Coronary artery (tissue), 2 donors: ENCODE measurements around the gene SPSB4.

Source experiments
- DNase-seq: peaks from one replicate; pipeline ENCODE4 v3.0.0-alpha.2; 2017; ENCODE audit warnings: low spot score
- H3K27ac ChIP-seq, 2 donors: fragments of 200-600 bp; sonication (generic); one replicate each; pipeline ENCODE4 v1.5.1; 2016 to 2019
- H3K4me3 ChIP-seq: fragments of 200-600 bp; sonication (generic); 2 replicates; pipeline ENCODE4 v1.5.1; 2016; ENCODE audit warnings: mild to moderate bottlenecking, moderate library complexity
- CTCF ChIP-seq: fragments of 200-600 bp; sonication (generic); IDR thresholded peaks from one replicate; pipeline ENCODE4 v1.5.1; 2019; ENCODE audit warnings: antibody characterized with exemption

SPSB4 gene

GRCh38 chr3:141055136-141055535 is 4.0 kb downstream of the SPSB4 start:
- DNase-seq: peak; percentile 47
- no peak overlapping the region for H3K4me3 ChIP-seq
- TF ChIP-seq CTCF: no peak
- no peak overlapping the region for H3K27ac ChIP-seq

- H3K27ac ChIP-seq: no peak overlapping the region
- no peak for TF ChIP-seq CTCF
- peak; percentile 50 for DNase-seq
- no peak overlapping the region for H3K4me3 ChIP-seq
Measured at GRCh38 chr3:141055536-141056445, 4.6 kb downstream of the SPSB4 start.

DNA sequence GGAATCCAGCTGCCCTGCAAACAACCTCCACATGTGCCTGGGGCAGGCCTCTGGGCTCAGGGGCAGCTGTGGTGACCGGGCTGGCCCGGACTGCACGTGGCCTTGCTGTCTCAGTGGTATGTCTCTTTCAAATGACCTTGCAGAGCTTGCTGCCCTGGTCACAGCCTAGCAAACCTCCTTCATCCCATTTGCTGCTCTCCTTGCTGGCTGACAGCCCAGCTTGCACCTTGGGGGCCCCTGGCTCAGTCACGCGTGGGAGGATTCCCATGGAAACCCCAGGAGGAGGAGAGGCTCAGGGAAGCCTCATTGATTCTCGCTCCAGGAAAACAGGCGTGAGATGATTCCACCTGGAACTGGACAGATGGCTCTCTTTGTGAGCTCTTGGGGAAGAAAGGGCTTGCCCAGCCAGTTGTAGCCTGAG is 5.6 kb downstream of the SPSB4 start:
- TF ChIP-seq CTCF: no peak
- Histone ChIP-seq H3K4me3 (no peak overlapping the region), H3K27ac (no peak overlapping the region)
- peak; percentile 17 for DNase-seq

- peak; percentile 49 for DNase-seq
- Histone ChIP-seq H3K27ac (no peak overlapping the region), H3K4me3 (no peak overlapping the region)
- TF ChIP-seq CTCF: no peak
Measured at GRCh38 chr3:141057436-141057835, 6.3 kb downstream of the SPSB4 start.

- no peak overlapping the region for H3K4me3 ChIP-seq
- peak; percentile 53 for DNase-seq
- H3K27ac ChIP-seq: no peak overlapping the region
- TF ChIP-seq CTCF: no peak
Measured at GRCh38 chr3:141057946-141058800, 7.0 kb downstream of the SPSB4 start.

GRCh38 chr3:141058996-141059395 is 7.8 kb downstream of the SPSB4 start:
- Histone ChIP-seq H3K27ac (no peak overlapping the region), H3K4me3 (no peak overlapping the region)
- TF ChIP-seq CTCF: no peak
- peak; percentile 16 for DNase-seq
